Neural progenitor cell (in vitro differentiated cells): ENCODE data around the gene SMIM41. TPM values are rescaled to one million over a fixed set of nuclear protein-coding genes. Genes with fewer than 3 reads are reported as not detected.

ENCODE experiments used
- DNase-seq: peaks from one replicate; pipeline ENCODE4 v3.0.0-alpha.2; 2016; ENCODE audit warnings: low spot score
- H2AFZ ChIP-seq: fragments of 200-600 bp; sonication (generic); replicated peaks from 2 replicates; pipeline ENCODE4 v1.6.1; 2016; ENCODE audit warnings: antibody characterized with exemption
- H3F3A ChIP-seq: fragments of 200-600 bp; sonication (generic); 2 replicates; pipeline ENCODE4 v1.6.1; 2016; ENCODE audit warnings: antibody characterized with exemption, low read depth
- H3K27ac ChIP-seq: fragments of 200-600 bp; sonication (generic); 2 replicates; pipeline ENCODE4 v1.5.1; 2016; ENCODE audit warnings: mild to moderate bottlenecking
- H3K27me3 ChIP-seq: fragments of 200-600 bp; sonication (generic); 2 replicates; pipeline ENCODE4 v1.6.1; 2016; ENCODE audit warnings: mild to moderate bottlenecking, moderate library complexity
- H3K36me3 ChIP-seq: fragments of 200-600 bp; sonication (generic); 2 replicates; pipeline ENCODE4 v1.5.1; 2016
- H3K4me1 ChIP-seq: fragments of 200-600 bp; sonication (generic); 2 replicates; pipeline ENCODE4 v1.6.1; 2016; ENCODE audit warnings: mixed run types
- H3K4me2 ChIP-seq: fragments of 200-600 bp; sonication (generic); 2 replicates; pipeline ENCODE4 v1.6.1; 2016
- H3K4me3 ChIP-seq: fragments of 200-600 bp; sonication (generic); 2 replicates; pipeline ENCODE4 v1.5.1; 2016
- H3K79me2 ChIP-seq: fragments of 200-600 bp; sonication (generic); 2 replicates; pipeline ENCODE4 v1.6.1; 2016; ENCODE audit warnings: low read depth
- H3K9ac ChIP-seq: fragments of 200-600 bp; sonication (generic); 2 replicates; pipeline ENCODE4 v1.6.1; 2016
- H3K9me3 ChIP-seq: fragments of 200-600 bp; sonication (generic); 2 replicates; pipeline ENCODE4 v1.5.1; 2016; ENCODE audit warnings: low read depth
- H4K20me1 ChIP-seq: fragments of 200-600 bp; sonication (generic); 2 replicates; pipeline ENCODE4 v1.6.1; 2016; ENCODE audit warnings: low read depth
- H3K27ac Mint-ChIP-seq: 3 replicates; pipeline ENCODE4 v1.8.0; 2021; ENCODE audit warnings: mixed read lengths
- H3K27me3 Mint-ChIP-seq: 2 replicates; pipeline ENCODE4 v1.8.0; 2022; ENCODE audit warnings: low read depth, mild to moderate bottlenecking, inconsistent platforms, moderate library complexity, mixed read lengths; ENCODE audit not compliant: insufficient read depth
- H3K36me3 Mint-ChIP-seq: 3 replicates; pipeline ENCODE4 v1.8.0; 2021; ENCODE audit warnings: mixed read lengths
- H3K4me1 Mint-ChIP-seq: 3 replicates; pipeline ENCODE4 v1.8.0; 2021; ENCODE audit warnings: mixed read lengths
- H3K4me3 Mint-ChIP-seq: 3 replicates; pipeline ENCODE4 v1.8.0; 2021; ENCODE audit warnings: mild to moderate bottlenecking, moderate library complexity, mixed read lengths
- H3K9me3 Mint-ChIP-seq: 3 replicates; pipeline ENCODE4 v1.8.0; 2020; ENCODE audit warnings: mixed read lengths
- CTCF ChIP-seq: fragments of 200-600 bp; sonication (generic); IDR thresholded peaks from 2 replicates; pipeline ENCODE4 v1.5.1; 2017; ENCODE audit warnings: antibody characterized with exemption, mild to moderate bottlenecking
- EZH2 ChIP-seq: fragments of 200-600 bp; sonication (generic); IDR thresholded peaks from 2 replicates; pipeline ENCODE4 v1.6.1; 2017; ENCODE audit warnings: antibody characterized with exemption, mild to moderate bottlenecking, moderate library complexity
- EZH2phosphoT487 ChIP-seq: fragments of 200-600 bp; sonication (generic); IDR thresholded peaks from 2 replicates; pipeline ENCODE4 v1.6.1; 2017; ENCODE audit warnings: antibody characterized with exemption
- total RNA-seq: library from RNA; depleted of rRNA; stranded (reverse); fragments of >200 nt; gene quantifications from 2 replicates; pipeline ENCODE4 v1.2.3, GENCODE V29; 2015; ENCODE audit warnings: low replicate concordance

SMIM41 gene
- total RNA-seq, 1 donor from 2014 or later: not detected

DNA sequence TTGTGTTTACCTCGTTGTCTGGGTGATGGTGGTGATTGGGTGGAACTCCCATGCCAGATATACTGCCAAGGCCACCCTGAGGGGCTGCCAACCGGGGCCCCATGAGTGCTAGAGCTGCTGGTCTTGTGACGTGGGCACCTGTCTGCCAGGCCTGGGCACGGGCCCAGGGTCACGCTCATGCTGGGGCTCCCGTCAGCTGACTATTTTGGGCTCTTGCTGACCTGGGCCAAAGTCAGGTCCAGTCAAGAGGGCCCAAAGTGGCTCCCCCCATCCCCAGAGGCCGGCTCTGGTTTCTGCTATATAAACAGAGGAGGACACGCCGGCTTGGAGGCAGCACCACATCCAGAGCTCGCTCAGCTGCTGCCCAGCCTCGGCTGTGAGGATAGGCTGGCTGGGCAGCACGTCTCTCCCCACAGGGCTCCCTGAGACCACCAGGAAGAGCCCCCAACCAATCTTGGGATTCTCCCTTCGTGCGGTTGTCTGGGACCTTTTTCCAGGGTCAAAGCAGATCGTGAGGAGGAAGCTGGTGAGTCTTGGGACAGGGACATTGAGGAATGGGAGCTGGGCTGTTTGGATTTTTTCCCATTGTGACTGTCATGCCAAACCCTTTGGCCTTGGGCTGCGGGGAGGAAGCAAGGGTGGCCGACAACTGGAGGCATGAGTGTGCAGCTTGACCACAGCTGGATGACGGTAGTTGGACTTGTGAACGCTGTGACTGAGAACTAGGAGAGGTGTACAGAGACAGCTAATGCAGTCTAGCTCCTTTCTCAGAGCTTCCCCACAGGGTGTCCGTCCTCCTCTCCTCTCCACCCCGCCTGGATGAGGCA is 35.9 kb upstream of the SMIM41 start:
- Histone ChIP-seq H3K4me2 (no peak overlapping the region), H4K20me1 (peaks cover 33% of the 10 kb centered on the region), H3K9ac (no peak overlapping the region), H3F3A (peaks cover 6% of the 10 kb centered on the region), H3K9me3 (no peaks in the 10 kb centered on the region), H3K79me2 (no peaks in the 10 kb centered on the region), H3K4me1 (no peaks in the 10 kb centered on the region), H2AFZ (no peak overlapping the region), H3K27me3 (peaks cover 14% of the 10 kb centered on the region), H3K27ac (no peak overlapping the region), H3K4me3 (no peak overlapping the region), H3K36me3 (no peaks in the 10 kb centered on the region)
- TF ChIP-seq CTCF (no peak), EZH2phosphoT487 (no peak), EZH2 (no peak)
- no peak for DNase-seq
- H3K36me3 Mint-ChIP-seq: peaks cover 6% of the 10 kb centered on the region
- H3K4me3 Mint-ChIP-seq: no peak overlapping the region
- no peak overlapping the region for H3K27ac Mint-ChIP-seq
- peaks cover 11% of the 10 kb centered on the region for H3K4me1 Mint-ChIP-seq
- H3K9me3 Mint-ChIP-seq: no peaks in the 10 kb centered on the region
- peaks cover 4% of the 10 kb centered on the region for H3K27me3 Mint-ChIP-seq

DNA sequence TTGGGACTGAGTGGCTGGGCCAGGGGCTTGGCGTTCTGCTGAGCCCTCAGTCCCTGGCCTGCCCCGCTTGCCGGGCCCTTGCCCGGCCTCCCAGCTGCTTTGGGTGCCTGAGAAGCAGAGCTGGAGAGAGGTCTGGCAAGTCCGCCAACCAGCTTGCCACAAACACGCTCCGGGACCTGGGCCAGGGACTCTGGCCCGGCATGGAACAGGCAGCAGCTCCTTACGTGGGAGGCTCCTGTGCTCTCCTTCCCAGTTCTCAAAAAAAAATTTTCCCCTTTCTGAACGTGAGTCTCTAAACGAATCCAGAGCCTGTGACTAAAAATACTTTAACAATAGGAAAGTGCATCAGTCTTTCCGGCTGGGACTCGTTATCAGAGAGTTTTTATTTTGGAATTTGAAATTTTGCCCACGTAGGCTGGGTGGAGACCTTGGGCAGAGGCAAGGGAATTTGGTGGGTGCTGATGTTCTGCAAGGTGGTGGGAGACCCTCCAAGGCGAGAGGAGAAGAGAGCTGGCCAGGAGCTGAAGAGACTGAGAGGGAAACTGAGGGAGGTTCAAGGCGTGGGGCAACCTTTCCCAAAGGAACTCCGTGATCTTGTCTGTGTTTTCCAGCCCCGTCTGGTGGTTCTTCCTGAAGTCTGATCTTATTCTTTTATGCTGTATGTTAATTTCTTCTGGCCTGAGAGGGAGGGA is 35.1 kb upstream of the SMIM41 start:
- no peaks in the 10 kb centered on the region for H3K79me2 ChIP-seq
- H3K9ac ChIP-seq: no peak overlapping the region
- no peak overlapping the region for H2AFZ ChIP-seq
- H3K4me2 ChIP-seq: no peak overlapping the region
- no peak overlapping the region for H3K4me3 ChIP-seq
- no peak for DNase-seq
- no peaks in the 10 kb centered on the region for H3F3A ChIP-seq
- H3K4me1 ChIP-seq: no peaks in the 10 kb centered on the region
- TF ChIP-seq CTCF (no peak), EZH2 (no peak)
- H3K36me3 Mint-ChIP-seq: peaks cover 10% of the 10 kb centered on the region
- no peak overlapping the region for H3K27ac ChIP-seq
- H4K20me1 ChIP-seq: peaks cover 25% of the 10 kb centered on the region
- H3K4me3 Mint-ChIP-seq: no peak overlapping the region
- peaks cover 15% of the 10 kb centered on the region for H3K27me3 ChIP-seq
- no peaks in the 10 kb centered on the region for H3K36me3 ChIP-seq
- H3K4me1 Mint-ChIP-seq: peaks cover 7% of the 10 kb centered on the region
- no peaks in the 10 kb centered on the region for H3K9me3 Mint-ChIP-seq
- H3K27ac Mint-ChIP-seq: no peak overlapping the region
- H3K9me3 ChIP-seq: no peaks in the 10 kb centered on the region
- peaks cover 8% of the 10 kb centered on the region for H3K27me3 Mint-ChIP-seq

DNA sequence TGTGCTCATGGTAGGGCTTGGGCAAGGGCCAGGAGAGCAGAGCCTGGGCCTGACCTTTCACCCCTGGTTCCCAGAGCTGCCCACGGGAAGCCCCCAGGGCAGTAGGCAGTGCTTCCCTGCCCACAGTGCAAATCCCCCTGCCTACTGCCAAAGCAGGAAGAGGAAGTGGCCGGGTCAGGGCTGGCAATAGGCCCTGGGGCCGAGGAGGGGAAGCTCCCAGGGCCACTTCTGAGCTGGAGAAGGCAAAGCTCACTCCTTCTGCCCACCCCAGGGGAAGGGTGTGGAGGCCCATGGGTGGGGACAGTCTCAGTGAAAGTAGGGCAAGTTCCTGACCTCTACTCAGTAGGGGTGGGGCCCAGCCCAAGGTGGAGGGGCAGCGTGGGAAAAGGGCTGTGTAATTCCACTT is 33.7 kb upstream of the SMIM41 start:
- no peak overlapping the region for H3K9ac ChIP-seq
- H2AFZ ChIP-seq: no peak overlapping the region
- H3K27ac ChIP-seq: no peak overlapping the region

More for the DNA sequence above, 33.7 kb upstream of the SMIM41 start:
- no peak overlapping the region for H3K4me3 Mint-ChIP-seq
- Histone ChIP-seq H4K20me1 (peaks cover 11% of the 10 kb centered on the region), H3K36me3 (no peaks in the 10 kb centered on the region), H3K79me2 (no peaks in the 10 kb centered on the region), H3K27me3 (peaks cover 29% of the 10 kb centered on the region), H3F3A (peaks cover 8% of the 10 kb centered on the region), H3K9me3 (no peaks in the 10 kb centered on the region), H3K4me2 (no peak overlapping the region), H3K4me3 (no peak overlapping the region), H3K4me1 (peaks cover 5% of the 10 kb centered on the region)
- no peak for DNase-seq
- H3K36me3 Mint-ChIP-seq: peaks cover 12% of the 10 kb centered on the region
- TF ChIP-seq EZH2: no peak
- TF ChIP-seq CTCF: no peak
- TF ChIP-seq EZH2phosphoT487: no peak
- peaks cover 15% of the 10 kb centered on the region for H3K27me3 Mint-ChIP-seq
- no peak overlapping the region for H3K27ac Mint-ChIP-seq
- peaks cover 14% of the 10 kb centered on the region for H3K4me1 Mint-ChIP-seq
- H3K9me3 Mint-ChIP-seq: no peaks in the 10 kb centered on the region
